RPMI7951 (cell line): ENCODE results near the gene RBBP5. TPM values are rescaled to one million over a fixed set of nuclear protein-coding genes. Genes with fewer than 3 reads are reported as not detected.

Experiments used
- DNase-seq: peaks from one replicate; pipeline ENCODE4 v3.0.0-alpha.2; 2012; ENCODE audit warnings: low read depth
- total RNA-seq: library from RNA; depleted of rRNA; stranded (reverse); fragments of >200 nt; shearing (Covaris generic); gene quantifications from 2 replicates; pipeline ENCODE4 v1.2.3, GENCODE V29; 2014

RBBP5 gene
- total RNA-seq, 1 experiment from 2014 or later: 15.6 TPM

- DNase-seq: no peak
These were observed 11.5 kb upstream of the RBBP5 start for GRCh38 chr1:205133287-205133686.

- no peak for DNase-seq
These were observed 7.8 kb upstream of the RBBP5 start for GRCh38 chr1:205129447-205130029.

- DNase-seq: no peak
These were observed 6.3 kb upstream of the RBBP5 start for GRCh38 chr1:205128050-205128449.

DNA sequence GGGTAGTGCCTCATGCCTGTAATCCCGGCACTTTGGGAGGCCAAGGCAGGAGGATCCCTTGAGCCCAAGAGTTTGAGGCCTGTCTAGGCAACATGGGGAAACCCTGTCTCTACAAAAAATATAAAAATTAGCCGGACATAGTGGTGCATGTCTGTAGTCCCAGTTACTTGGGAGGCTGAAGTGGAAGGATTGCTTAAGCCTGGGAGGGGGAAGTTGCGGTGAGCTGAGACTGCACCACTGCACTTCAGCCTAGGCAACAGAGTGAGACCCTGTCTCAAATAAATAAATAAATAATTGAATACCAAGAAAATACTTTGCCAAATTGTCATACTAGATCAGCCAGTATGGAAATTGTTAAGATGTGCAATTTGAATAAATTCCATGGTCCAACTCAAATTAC lies 5.9 kb upstream of the RBBP5 start:
- no peak for DNase-seq

- DNase-seq: no peak
These were observed 2.9 kb upstream of the RBBP5 start for GRCh38 chr1:205124726-205125125.

DNA sequence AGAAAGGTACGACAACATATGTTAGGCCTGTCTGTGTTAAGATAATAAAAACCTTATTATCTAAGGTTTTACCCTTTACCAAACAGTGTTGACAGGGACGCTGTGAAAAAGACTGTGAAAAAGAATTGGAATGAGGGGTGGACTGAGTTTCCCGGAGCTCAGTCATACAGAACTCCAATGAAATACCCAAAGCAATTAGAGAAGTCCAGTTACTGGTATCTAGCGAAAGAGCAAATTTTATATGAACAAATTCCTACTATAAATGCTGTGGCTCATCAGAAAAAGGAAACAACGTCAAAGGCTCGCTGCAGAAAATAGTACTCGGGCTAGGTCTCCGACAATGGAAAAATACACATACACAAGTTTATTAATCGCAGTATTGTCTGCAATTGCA lies 708 bp upstream of the RBBP5 start:
- DNase-seq: no peak

DNA sequence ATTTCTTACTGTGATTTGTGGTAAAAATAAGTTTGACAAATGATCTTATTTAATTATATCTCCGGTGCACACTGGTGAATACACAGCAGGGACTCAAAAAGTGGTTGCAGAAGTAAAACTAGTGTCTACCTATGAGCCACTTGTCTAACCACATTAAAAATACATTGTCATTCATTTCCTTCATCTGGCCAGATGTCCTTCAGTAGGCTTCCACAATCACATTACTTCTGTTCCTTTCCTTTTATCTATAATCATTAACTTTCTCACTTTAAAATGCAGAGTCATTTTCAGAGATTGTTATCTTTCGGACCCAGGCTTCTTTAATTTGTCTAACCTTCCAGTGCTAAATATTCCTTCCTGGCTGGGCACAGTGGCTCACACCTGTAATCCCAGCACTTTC lies 3.0 kb downstream of the RBBP5 start:
- no peak for DNase-seq

DNA sequence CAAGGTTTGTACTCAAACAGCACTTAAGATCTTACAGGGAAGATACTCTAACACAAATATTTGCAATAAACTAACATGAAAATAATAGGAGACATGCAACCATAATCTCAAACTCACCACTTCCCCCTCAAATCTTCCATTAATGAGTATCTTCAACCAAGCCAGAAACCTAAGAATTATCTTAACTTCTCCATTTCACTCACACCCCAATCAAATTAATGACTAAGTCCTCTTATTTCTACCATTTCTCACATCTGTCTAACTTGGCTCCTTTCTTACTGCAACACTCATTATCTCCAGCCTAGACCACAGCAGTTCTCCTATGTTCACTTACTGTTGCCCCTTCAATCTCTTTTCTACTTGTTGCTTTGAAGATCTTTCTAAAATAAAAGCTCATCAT lies 10.4 kb downstream of the RBBP5 start:
- DNase-seq: no peak

GRCh38 chr1:205109711-205110110 lies 12.1 kb downstream of the RBBP5 start:
- no peak for DNase-seq

- DNase-seq: no peak
These were observed 12.5 kb downstream of the RBBP5 start for GRCh38 chr1:205109269-205109668.

DNA sequence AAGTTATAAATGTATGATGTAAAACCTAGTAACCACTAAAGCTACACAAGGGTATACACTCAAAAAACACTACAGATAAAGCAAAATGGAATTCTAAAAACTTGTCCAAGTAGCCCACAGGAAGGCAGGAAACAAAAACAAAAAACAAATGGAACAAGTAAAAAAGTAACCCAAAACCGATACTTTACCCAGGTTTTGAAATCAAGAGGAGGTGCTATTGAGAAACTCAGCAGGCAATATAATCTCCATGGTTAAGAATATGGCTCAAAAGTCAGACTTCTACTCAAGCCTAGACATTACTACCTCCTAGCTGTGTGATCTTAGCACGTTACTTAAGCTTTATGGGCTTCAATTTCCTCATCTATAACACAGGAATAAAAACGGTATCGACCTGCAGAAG lies 13.3 kb downstream of the RBBP5 start:
- no peak for DNase-seq

DNA sequence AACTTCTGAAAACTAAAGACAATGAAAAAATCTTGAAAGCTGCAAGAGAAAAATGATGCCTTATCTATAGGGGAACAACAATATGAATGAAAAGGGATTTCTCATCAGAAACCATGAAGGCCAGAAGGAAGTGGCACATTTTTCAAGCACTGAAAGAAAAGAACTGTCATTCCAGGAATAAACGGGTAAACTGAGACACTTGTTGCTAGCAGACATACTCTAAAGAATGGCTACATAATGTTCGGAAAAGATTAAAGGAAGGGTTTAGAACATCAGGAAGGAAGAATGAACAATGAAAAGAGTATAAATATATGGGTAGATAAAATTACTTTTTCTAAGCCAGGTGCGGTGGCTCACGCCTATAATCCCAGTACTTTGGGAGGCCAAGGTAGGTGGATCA lies 14.5 kb downstream of the RBBP5 start:
- no peak for DNase-seq

- DNase-seq: no peak
These were observed 19.4 kb downstream of the RBBP5 start for GRCh38 chr1:205102404-205102803.

GRCh38 chr1:205098242-205098641 lies 23.5 kb downstream of the RBBP5 start:
- no peak for DNase-seq

GRCh38 chr1:205095422-205095821 lies 26.4 kb downstream of the RBBP5 start:
- DNase-seq: no peak

GRCh38 chr1:205091043-205091740 lies 30.6 kb downstream of the RBBP5 start:
- DNase-seq: no peak

- DNase-seq: no peak
These were observed 33.4 kb downstream of the RBBP5 start for GRCh38 chr1:205088341-205088740.

DNA sequence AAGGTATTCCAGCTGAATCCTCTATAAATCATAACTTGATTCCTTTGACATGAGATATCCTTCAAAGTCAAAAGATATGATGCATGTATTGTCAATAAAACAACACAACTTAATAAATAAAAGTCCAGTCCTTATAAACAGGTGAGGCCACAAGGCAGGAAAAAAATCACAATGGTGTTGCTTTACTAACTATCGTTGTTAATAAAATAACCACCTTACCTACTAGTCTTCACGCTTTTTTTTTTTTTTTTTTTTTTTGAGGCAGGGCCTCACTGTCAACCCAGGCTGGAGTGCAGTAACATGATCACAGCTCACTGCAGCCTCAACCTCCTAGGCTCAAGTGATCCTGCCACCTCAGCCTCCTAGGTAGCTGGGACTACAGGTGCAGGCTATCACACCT lies 37.4 kb downstream of the RBBP5 start, which contains the start of gene TMEM81:
Gene TMEM81 (minus strand): TSS at position 101 of the 400 bp plus-strand sequence. CDS start 140 bp downstream, outside the sequence.
- DNase-seq: no peak

DNA sequence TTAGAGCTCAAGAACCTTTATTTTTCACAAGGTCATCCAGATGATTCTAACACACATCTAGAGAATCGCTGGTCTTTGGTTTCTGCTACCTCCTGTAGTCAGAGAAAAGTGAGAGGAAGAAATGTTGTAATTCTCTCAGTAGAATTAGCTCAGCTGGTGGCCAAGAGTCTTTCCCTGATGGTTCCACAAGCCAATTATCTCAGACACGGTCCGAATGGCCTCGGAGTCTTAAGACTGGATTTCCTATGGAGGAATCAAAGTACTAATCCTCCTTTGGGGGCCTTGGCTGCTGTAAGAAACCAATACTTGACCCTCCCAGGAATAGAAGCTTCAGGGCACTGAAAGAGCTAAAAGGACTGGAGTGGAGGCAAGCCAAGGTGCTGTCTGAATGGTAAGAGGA lies 39.3 kb downstream of the RBBP5 start:
- DNase-seq: no peak

GRCh38 chr1:205077934-205078311 lies 43.9 kb downstream of the RBBP5 start:
- no peak for DNase-seq

- no peak for DNase-seq
These were observed 44.4 kb downstream of the RBBP5 start for GRCh38 chr1:205077158-205077933.

GRCh38 chr1:205076245-205076761 lies 45.5 kb downstream of the RBBP5 start:
- no peak for DNase-seq
